ENCODE results near the gene STARD3. TPM values are rescaled to one million over a fixed set of nuclear protein-coding genes. Genes with fewer than 3 reads are reported as not detected.

The STARD3 gene
- total RNA-seq, 1 experiment from 2014 or later = 75.3 TPM

- no peak for TF ChIP-seq GABPB1 (CRISPR knock-in tag; IDR thresholded peaks at IDR 0.05)
- no peak for TF ChIP-seq CREB1 (CRISPR knock-in tag; IDR thresholded peaks at IDR 0.05)
- TF ChIP-seq ZNF396 (CRISPR knock-in tag; IDR thresholded peaks at IDR 0.05; ENCODE audit: borderline replicate concordance) = no peak
- no peak for TF ChIP-seq ELF4 (CRISPR knock-in tag; IDR thresholded peaks at IDR 0.05; ENCODE audit: low read depth)
- TF ChIP-seq ARID4B (CRISPR knock-in tag; IDR thresholded peaks at IDR 0.05; ENCODE audit: borderline replicate concordance) = no peak
- TF ChIP-seq NFYB (CRISPR knock-in tag; conservative IDR thresholded peaks at IDR 0.05; ENCODE audit: low read depth) = no peak
Measured at GRCh38 chr17:39700148-39700987, 63.4 kb downstream of the STARD3 start (continued).

- ATAC-seq (no peak), DNase-seq (ENCODE audit: low spot score) (no peak)
- H3K4me3 Mint-ChIP-seq = peak overlapping the region; percentile 95
- no peak for TF ChIP-seq KAT7 (CRISPR knock-in tag; IDR thresholded peaks at IDR 0.05; ENCODE audit: borderline replicate concordance)
- TF ChIP-seq IRF1 (CRISPR knock-in tag; IDR thresholded peaks at IDR 0.05) = no peak
- no peak for TF ChIP-seq HMGA2 (CRISPR knock-in tag; IDR thresholded peaks at IDR 0.05)
- peaks cover 72% of the 10 kb centered on the region for H3K4me1 Mint-ChIP-seq
- peaks cover 3% of the 10 kb centered on the region; the same call in 1 of the 2 replicates for H3K36me3 Mint-ChIP-seq
- ChIA-PET CTCF (interaction anchor here (1.0 to 7.9 kb wide), 11 partner anchors 13 to 154 kb away, joined by 3 to 77 read pairs (median 6); partner anchors contain the start of genes MIEN1 and PGAP3), POLR2A (interaction anchor here (0.6 kb wide), 2 partner anchors 13 to 237 kb away, joined by 3 read pairs; partner anchors contain the start of gene PGAP3)
- H3K27me3 Mint-ChIP-seq (ENCODE audit: low read depth) = no peaks in the 10 kb centered on the region
- peak overlapping the region; percentile 52 for H3K27ac Mint-ChIP-seq
- no peaks in the 10 kb centered on the region for H3K9me3 Mint-ChIP-seq
Measured at GRCh38 chr17:39701012-39701783, 64.3 kb downstream of the STARD3 start.

DNA sequence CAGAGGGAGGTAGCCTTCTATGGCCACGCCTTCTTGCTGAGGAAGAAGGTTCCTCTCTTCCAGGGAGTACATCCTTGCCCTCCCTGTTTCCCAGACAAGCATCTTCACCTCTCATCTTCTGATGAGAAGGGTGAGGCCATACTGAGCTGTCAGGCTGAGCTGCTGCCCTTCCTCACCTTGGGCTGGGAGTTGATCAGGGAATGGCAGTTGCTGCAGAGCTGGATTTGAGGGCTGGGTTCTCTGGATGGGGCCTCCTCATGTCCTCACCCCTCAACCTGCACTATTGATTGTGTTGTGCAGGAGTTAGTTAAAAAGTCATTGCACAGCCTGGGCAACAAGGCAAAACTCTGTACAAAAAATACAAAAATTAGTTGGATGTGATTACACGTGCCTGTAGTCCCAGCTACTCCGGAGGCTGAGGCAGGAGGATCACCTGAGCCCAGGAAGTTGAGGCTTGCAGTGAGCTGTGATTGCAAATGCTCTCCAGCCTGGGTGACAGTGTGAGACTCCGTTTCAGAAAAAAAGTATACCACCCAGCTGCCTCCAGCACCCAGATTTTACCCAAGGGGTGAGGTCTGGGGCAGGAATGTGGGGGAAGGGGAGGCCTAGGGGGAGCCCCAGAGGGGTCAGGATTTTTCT, 65.0 kb downstream of the STARD3 start:
- POLR2A ChIA-PET = no interaction called here
- Mint-ChIP-seq H3K4me3 (peak overlapping the region; percentile 95), H3K27ac (peak overlapping the region; percentile 52; the same call in 1 of the 2 replicates), H3K9me3 (no peaks in the 10 kb centered on the region), H3K4me1 (peaks cover 66% of the 10 kb centered on the region), H3K27me3 (ENCODE audit: low read depth) (no peaks in the 10 kb centered on the region), H3K36me3 (peaks cover 4% of the 10 kb centered on the region; the same call in 1 of the 2 replicates)
- CTCF ChIA-PET = interaction anchor here (1.0 to 7.9 kb wide), 10 partner anchors 14 to 154 kb away, joined by 3 to 77 read pairs (median 6); partner anchors contain the start of genes MIEN1 and PGAP3
- no peak for DNase-seq (ENCODE audit: low spot score)
- TF ChIP-seq ZNF671 (CRISPR knock-in tag; IDR thresholded peaks at IDR 0.05) (no peak), RORB (CRISPR knock-in tag; IDR thresholded peaks at IDR 0.05) (no peak), CREB1 (CRISPR knock-in tag; IDR thresholded peaks at IDR 0.05) (no peak), RELA (CRISPR knock-in tag; IDR thresholded peaks at IDR 0.05; ENCODE audit: borderline replicate concordance) (no peak)
- TF ChIP-seq, protein P1, sequence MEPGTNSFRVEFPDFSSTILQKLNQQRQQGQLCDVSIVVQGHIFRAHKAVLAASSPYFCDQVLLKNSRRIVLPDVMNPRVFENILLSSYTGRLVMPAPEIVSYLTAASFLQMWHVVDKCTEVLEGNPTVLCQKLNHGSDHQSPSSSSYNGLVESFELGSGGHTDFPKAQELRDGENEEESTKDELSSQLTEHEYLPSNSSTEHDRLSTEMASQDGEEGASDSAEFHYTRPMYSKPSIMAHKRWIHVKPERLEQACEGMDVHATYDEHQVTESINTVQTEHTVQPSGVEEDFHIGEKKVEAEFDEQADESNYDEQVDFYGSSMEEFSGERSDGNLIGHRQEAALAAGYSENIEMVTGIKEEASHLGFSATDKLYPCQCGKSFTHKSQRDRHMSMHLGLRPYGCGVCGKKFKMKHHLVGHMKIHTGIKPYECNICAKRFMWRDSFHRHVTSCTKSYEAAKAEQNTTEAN (CRISPR knock-in tag; IDR thresholded peaks at IDR 0.05) = no peak
- ATAC-seq = no peak
